ENCODE data around the gene SEMA3C.
A peak's percentile ranks its signal among the peaks of the same experiment; 100 is the strongest.

Gene SEMA3C

GRCh38 chr7:80847895-80848294 lies 71.0 kb downstream of the SEMA3C start:
- no peak for DNase-seq

- DNase-seq, result no peak
Observed at GRCh38 chr7:80847027-80847426, 71.8 kb downstream of the SEMA3C start.

- DNase-seq, result no peak
Observed at GRCh38 chr7:80844916-80845315, 73.9 kb downstream of the SEMA3C start.

GRCh38 chr7:80843018-80843677 lies 75.7 kb downstream of the SEMA3C start:
- DNase-seq, result no peak

GRCh38 chr7:80842022-80842790 lies 76.6 kb downstream of the SEMA3C start:
- no peak for DNase-seq

GRCh38 chr7:80841423-80841955 lies 77.4 kb downstream of the SEMA3C start:
- no peak for DNase-seq

- DNase-seq, result no peak
Observed at GRCh38 chr7:80840681-80841080, 78.2 kb downstream of the SEMA3C start.

- no peak for DNase-seq
Observed at GRCh38 chr7:80839855-80840254, 79.0 kb downstream of the SEMA3C start.

GRCh38 chr7:80838643-80839042 lies 80.2 kb downstream of the SEMA3C start:
- no peak for DNase-seq

GRCh38 chr7:80837345-80837744 lies 81.5 kb downstream of the SEMA3C start:
- no peak for DNase-seq

GRCh38 chr7:80835251-80835650 lies 83.6 kb downstream of the SEMA3C start:
- DNase-seq, result no peak

- peak; percentile 76 for DNase-seq
Observed at GRCh38 chr7:80833289-80834268, 85.3 kb downstream of the SEMA3C start.

GRCh38 chr7:80832006-80832405 lies 86.8 kb downstream of the SEMA3C start:
- no peak for DNase-seq

- no peak for DNase-seq
Observed at GRCh38 chr7:80830584-80831285, 88.1 kb downstream of the SEMA3C start.

- no peak for DNase-seq
Observed at GRCh38 chr7:80830010-80830409, 88.8 kb downstream of the SEMA3C start.

- no peak for DNase-seq
Observed at GRCh38 chr7:80829527-80829926, 89.3 kb downstream of the SEMA3C start.

- no peak for DNase-seq
Observed at GRCh38 chr7:80827239-80827633, 91.6 kb downstream of the SEMA3C start.

- no peak for DNase-seq
Observed at GRCh38 chr7:80826520-80827238, 92.2 kb downstream of the SEMA3C start.

- no peak for DNase-seq
Observed at GRCh38 chr7:80825499-80825898, 93.4 kb downstream of the SEMA3C start.

GRCh38 chr7:80824253-80824652 lies 94.6 kb downstream of the SEMA3C start:
- DNase-seq, result no peak

GRCh38 chr7:80823057-80823456 lies 95.8 kb downstream of the SEMA3C start:
- peak; percentile 26 for DNase-seq
